ENCODE data around the gene DPY19L2.
"Not testable (repeated sequence)": the region's sequence is repeated elsewhere in the genome, so short reads cannot be mapped to it uniquely, and the experiment has no call there.

The DPY19L2 gene

GRCh38 chr12:63706336-63706735 lies 38.0 kb upstream of the DPY19L2 start:
- no peak overlapping the region for H2AFZ ChIP-seq (ENCODE audit: low read depth)
- no peaks in the 10 kb centered on the region for H3K4me1 ChIP-seq (ENCODE audit: low read depth, poor library complexity, severe bottlenecking)
- TF ChIP-seq CTCF (conservative IDR thresholded peaks at IDR 0.05; ENCODE audit: low read depth, low read length), result no peak
- no peaks in the 10 kb centered on the region for H3K27me3 ChIP-seq (ENCODE audit: insufficient read depth, low read depth)
- H3K4me2 ChIP-seq, result no peak overlapping the region
- no peaks in the 10 kb centered on the region for H3K36me3 ChIP-seq (ENCODE audit: insufficient read depth)
- no peak overlapping the region for H3K4me3 ChIP-seq (IDR thresholded peaks at IDR 0.05; ENCODE audit: insufficient read depth, low read depth, low read length)
- H3K79me2 ChIP-seq (ENCODE audit: insufficient read depth, low read depth), result no peaks in the 10 kb centered on the region
- H4K20me1 ChIP-seq (ENCODE audit: insufficient read depth), result no peaks in the 10 kb centered on the region
- no peak overlapping the region for H3K27ac ChIP-seq
- H3K9ac ChIP-seq, result no peak overlapping the region

- not testable (repeated sequence) for H3K4me2 ChIP-seq; H3K9ac ChIP-seq; H2AFZ ChIP-seq (ENCODE audit: low read depth); H3K27me3 ChIP-seq (ENCODE audit: insufficient read depth, low read depth); H3K27ac ChIP-seq; H3K79me2 ChIP-seq (ENCODE audit: insufficient read depth, low read depth); H3K36me3 ChIP-seq (ENCODE audit: insufficient read depth); H4K20me1 ChIP-seq (ENCODE audit: insufficient read depth); H3K4me1 ChIP-seq (ENCODE audit: low read depth, poor library complexity, severe bottlenecking); H3K4me3 ChIP-seq (IDR thresholded peaks at IDR 0.05; ENCODE audit: insufficient read depth, low read depth, low read length)
These were observed 31.5 kb upstream of the DPY19L2 start for GRCh38 chr12:63699678-63700382.

- H3K4me2 ChIP-seq, result not testable (repeated sequence)
These were observed 30.7 kb upstream of the DPY19L2 start for GRCh38 chr12:63699011-63699410.

GRCh38 chr12:63690837-63691236 lies 22.5 kb upstream of the DPY19L2 start:
- not testable (repeated sequence) for H3K4me1 ChIP-seq (ENCODE audit: low read depth, poor library complexity, severe bottlenecking); H3K27me3 ChIP-seq (ENCODE audit: insufficient read depth, low read depth); H3K27ac ChIP-seq; H3K4me3 ChIP-seq (IDR thresholded peaks at IDR 0.05; ENCODE audit: insufficient read depth, low read depth, low read length); H3K4me2 ChIP-seq; H4K20me1 ChIP-seq (ENCODE audit: insufficient read depth); H3K9ac ChIP-seq; H3K36me3 ChIP-seq (ENCODE audit: insufficient read depth); H2AFZ ChIP-seq (ENCODE audit: low read depth); H3K79me2 ChIP-seq (ENCODE audit: insufficient read depth, low read depth)

More at GRCh38 chr12:63699011-63699410, 30.7 kb upstream of the DPY19L2 start:
- not testable (repeated sequence) for H3K4me1 ChIP-seq (ENCODE audit: low read depth, poor library complexity, severe bottlenecking); H3K27ac ChIP-seq; H3K27me3 ChIP-seq (ENCODE audit: insufficient read depth, low read depth); H3K4me3 ChIP-seq (IDR thresholded peaks at IDR 0.05; ENCODE audit: insufficient read depth, low read depth, low read length); H3K36me3 ChIP-seq (ENCODE audit: insufficient read depth); H3K9ac ChIP-seq; H3K79me2 ChIP-seq (ENCODE audit: insufficient read depth, low read depth); H4K20me1 ChIP-seq (ENCODE audit: insufficient read depth); H2AFZ ChIP-seq (ENCODE audit: low read depth)

- H3K4me3 ChIP-seq (IDR thresholded peaks at IDR 0.05; ENCODE audit: insufficient read depth, low read depth, low read length); H3K9ac ChIP-seq; H4K20me1 ChIP-seq (ENCODE audit: insufficient read depth); H3K36me3 ChIP-seq (ENCODE audit: insufficient read depth); H2AFZ ChIP-seq (ENCODE audit: low read depth); H3K27ac ChIP-seq; H3K27me3 ChIP-seq (ENCODE audit: insufficient read depth, low read depth); H3K79me2 ChIP-seq (ENCODE audit: insufficient read depth, low read depth); H3K4me2 ChIP-seq; H3K4me1 ChIP-seq (ENCODE audit: low read depth, poor library complexity, severe bottlenecking): not testable (repeated sequence)
These were observed 20.8 kb upstream of the DPY19L2 start for GRCh38 chr12:63689141-63689540.

GRCh38 chr12:63686623-63687022 lies 18.3 kb upstream of the DPY19L2 start:
- H3K4me3 ChIP-seq (IDR thresholded peaks at IDR 0.05; ENCODE audit: insufficient read depth, low read depth, low read length); H2AFZ ChIP-seq (ENCODE audit: low read depth); H4K20me1 ChIP-seq (ENCODE audit: insufficient read depth); H3K4me2 ChIP-seq; H3K4me1 ChIP-seq (ENCODE audit: low read depth, poor library complexity, severe bottlenecking); H3K9ac ChIP-seq; H3K27me3 ChIP-seq (ENCODE audit: insufficient read depth, low read depth); H3K79me2 ChIP-seq (ENCODE audit: insufficient read depth, low read depth); H3K36me3 ChIP-seq (ENCODE audit: insufficient read depth); H3K27ac ChIP-seq: not testable (repeated sequence)

GRCh38 chr12:63685789-63686188 lies 17.5 kb upstream of the DPY19L2 start:
- H3K27me3 ChIP-seq (ENCODE audit: insufficient read depth, low read depth), result not testable (repeated sequence)

GRCh38 chr12:63682617-63683016 lies 14.3 kb upstream of the DPY19L2 start:
- not testable (repeated sequence) for H3K4me3 ChIP-seq (IDR thresholded peaks at IDR 0.05; ENCODE audit: insufficient read depth, low read depth, low read length); H2AFZ ChIP-seq (ENCODE audit: low read depth); H3K4me2 ChIP-seq; H3K9ac ChIP-seq; H4K20me1 ChIP-seq (ENCODE audit: insufficient read depth); H3K36me3 ChIP-seq (ENCODE audit: insufficient read depth); H3K27ac ChIP-seq; H3K4me1 ChIP-seq (ENCODE audit: low read depth, poor library complexity, severe bottlenecking); H3K27me3 ChIP-seq (ENCODE audit: insufficient read depth, low read depth); H3K79me2 ChIP-seq (ENCODE audit: insufficient read depth, low read depth)

More at GRCh38 chr12:63685789-63686188, 17.5 kb upstream of the DPY19L2 start:
- not testable (repeated sequence) for H4K20me1 ChIP-seq (ENCODE audit: insufficient read depth); H3K9ac ChIP-seq; H3K79me2 ChIP-seq (ENCODE audit: insufficient read depth, low read depth); H3K4me3 ChIP-seq (IDR thresholded peaks at IDR 0.05; ENCODE audit: insufficient read depth, low read depth, low read length); H3K4me2 ChIP-seq; H3K36me3 ChIP-seq (ENCODE audit: insufficient read depth); H3K4me1 ChIP-seq (ENCODE audit: low read depth, poor library complexity, severe bottlenecking); H2AFZ ChIP-seq (ENCODE audit: low read depth); H3K27ac ChIP-seq

- H4K20me1 ChIP-seq (ENCODE audit: insufficient read depth); H3K4me3 ChIP-seq (IDR thresholded peaks at IDR 0.05; ENCODE audit: insufficient read depth, low read depth, low read length); H3K36me3 ChIP-seq (ENCODE audit: insufficient read depth); H3K4me1 ChIP-seq (ENCODE audit: low read depth, poor library complexity, severe bottlenecking); H3K9ac ChIP-seq; H3K27ac ChIP-seq; H2AFZ ChIP-seq (ENCODE audit: low read depth); H3K4me2 ChIP-seq; H3K79me2 ChIP-seq (ENCODE audit: insufficient read depth, low read depth); H3K27me3 ChIP-seq (ENCODE audit: insufficient read depth, low read depth): not testable (repeated sequence)
These were observed 12.5 kb upstream of the DPY19L2 start for GRCh38 chr12:63680758-63681157.

Data from KMS-11 (cell line).